Vagina (tissue), 2 donors: ENCODE data around the gene CFAP100. TPM values are rescaled to one million over a fixed set of nuclear protein-coding genes. Genes with fewer than 3 reads are reported as not detected.

Source experiments
- DNase-seq, 2 donors: peaks; one replicate each; pipeline ENCODE4 v3.0.0-alpha.2; 2017; ENCODE audit errors: extremely low spot score in 2 of 2
- H3K27ac ChIP-seq: fragments of 200-600 bp; sonication (generic); one replicate; pipeline ENCODE4 v1.5.1; 2019
- H3K27me3 ChIP-seq: fragments of 200-600 bp; sonication (generic); one replicate; pipeline ENCODE4 v1.5.1; 2019
- H3K36me3 ChIP-seq, 2 donors: fragments of 200-600 bp; sonication (generic); one replicate each; pipeline ENCODE4 v1.5.1; 2017 to 2019
- H3K4me1 ChIP-seq: fragments of 200-600 bp; sonication (generic); one replicate; pipeline ENCODE4 v1.5.1; 2019
- H3K4me3 ChIP-seq, 2 donors: fragments of 200-600 bp; sonication (generic); 1 replicate in 1 of 2; 2 replicates in 1 of 2; pipeline ENCODE4 v1.5.1; 2016 to 2019
- H3K9me3 ChIP-seq: fragments of 200-600 bp; sonication (generic); one replicate; pipeline ENCODE4 v1.5.1; 2019
- CTCF ChIP-seq, 3 experiments: fragments of 450-650 bp in 2 of 3; fragments of 200-600 bp in 1 of 3; sonication (generic) in 1 of 3; IDR thresholded peaks; one replicate each; pipeline ENCODE4 v1.5.1; 2017 to 2019; ENCODE audit warnings: antibody characterized with exemption in 3 of 3, mild to moderate bottlenecking in 2 of 3, moderate library complexity in 2 of 3
- POLR2A ChIP-seq, 2 donors: fragments of 450-650 bp; IDR thresholded peaks; one replicate each; pipeline ENCODE4 v1.6.1; 2017; ENCODE audit warnings: antibody characterized with exemption in 2 of 2, mild to moderate bottlenecking in 2 of 2, moderate library complexity in 2 of 2
- POLR2AphosphoS5 ChIP-seq, 2 donors: sonication (generic); formaldehyde crosslinking; IDR thresholded peaks; one replicate each; pipeline ENCODE4 v1.9.0; 2017; ENCODE audit warnings: antibody characterized with exemption in 2 of 2, mild to moderate bottlenecking in 2 of 2, low read depth in 1 of 2; ENCODE audit not compliant: insufficient read depth in 1 of 2
- intact Hi-C: fragments of 100-400 bp; cut with DNase I; formaldehyde crosslinking; loops from one replicate; pipeline ENCODE4 v1.15.1; 2023
- total RNA-seq: library from RNA; depleted of rRNA; stranded (reverse); fragments of >200 nt; gene quantifications from one replicate; pipeline ENCODE4 v1.2.3, GENCODE V29; 2016

CFAP100 gene
- total RNA-seq, 1 donor from 2014 or later, result not detected

- H3K4me3 ChIP-seq, result no peak overlapping the region
- no peak for TF ChIP-seq POLR2AphosphoS5 (IDR thresholded peaks at IDR 0.05; ENCODE audit: insufficient read depth in 1 of 2, low read depth in 1 of 2)
- no peak for TF ChIP-seq POLR2A (IDR thresholded peaks at IDR 0.05)
- TF ChIP-seq CTCF (IDR thresholded peaks at IDR 0.05), result no peak
- peaks cover 0 to 95% of the 10 kb centered on the region in 2 donors for H3K36me3 ChIP-seq
- peaks cover 6% of the 10 kb centered on the region for H3K4me1 ChIP-seq
- no peaks in the 10 kb centered on the region for H3K9me3 ChIP-seq
- H3K27ac ChIP-seq, result no peak overlapping the region
- intact Hi-C loops, result no loop called here
- H3K27me3 ChIP-seq, result no peaks in the 10 kb centered on the region
- no peak for DNase-seq
Measured at GRCh38 chr3:126464494-126464893, 69.8 kb downstream of the CFAP100 start.

- Histone ChIP-seq H3K4me3 (no peak overlapping the region), H3K27ac (no peak overlapping the region), H3K9me3 (no peaks in the 10 kb centered on the region), H3K36me3 (peaks cover 4 to 95% of the 10 kb centered on the region in 2 donors), H3K27me3 (no peaks in the 10 kb centered on the region), H3K4me1 (peaks cover 6% of the 10 kb centered on the region)
- TF ChIP-seq CTCF (IDR thresholded peaks at IDR 0.05) (no peak), POLR2A (IDR thresholded peaks at IDR 0.05) (no peak), POLR2AphosphoS5 (IDR thresholded peaks at IDR 0.05; ENCODE audit: insufficient read depth in 1 of 2, low read depth in 1 of 2) (no peak)
- DNase-seq, result no peak
- intact Hi-C loops, result no loop called here
Measured at GRCh38 chr3:126464997-126465396, 70.3 kb downstream of the CFAP100 start.

- Histone ChIP-seq H3K36me3 (peaks cover 5 to 95% of the 10 kb centered on the region in 2 donors), H3K27me3 (no peaks in the 10 kb centered on the region), H3K27ac (no peak overlapping the region), H3K9me3 (no peaks in the 10 kb centered on the region), H3K4me1 (peaks cover 10% of the 10 kb centered on the region), H3K4me3 (no peak overlapping the region)
- DNase-seq, result no peak
- no peak for TF ChIP-seq POLR2AphosphoS5 (IDR thresholded peaks at IDR 0.05; ENCODE audit: insufficient read depth in 1 of 2, low read depth in 1 of 2)
- TF ChIP-seq CTCF (IDR thresholded peaks at IDR 0.05), result no peak
- TF ChIP-seq POLR2A (IDR thresholded peaks at IDR 0.05), result no peak
- intact Hi-C loops, result no loop called here
Measured at GRCh38 chr3:126465928-126466544, 71.3 kb downstream of the CFAP100 start.

GRCh38 chr3:126466886-126467610 is 72.3 kb downstream of the CFAP100 start:
- H3K9me3 ChIP-seq, result no peaks in the 10 kb centered on the region
- peaks cover 5 to 90% of the 10 kb centered on the region in 2 donors for H3K36me3 ChIP-seq
- TF ChIP-seq POLR2A (IDR thresholded peaks at IDR 0.05) (no peak), POLR2AphosphoS5 (IDR thresholded peaks at IDR 0.05; ENCODE audit: insufficient read depth in 1 of 2, low read depth in 1 of 2) (no peak), CTCF (IDR thresholded peaks at IDR 0.05) (no peak)
- H3K27ac ChIP-seq, result no peak overlapping the region
- no peaks in the 10 kb centered on the region for H3K27me3 ChIP-seq
- no peak for DNase-seq
- intact Hi-C loops, result no loop called here
- H3K4me3 ChIP-seq, result no peak overlapping the region
- H3K4me1 ChIP-seq, result peaks cover 20% of the 10 kb centered on the region

GRCh38 chr3:126467611-126467955 is 72.9 kb downstream of the CFAP100 start:
- Histone ChIP-seq H3K4me1 (peaks cover 26% of the 10 kb centered on the region), H3K4me3 (no peak overlapping the region), H3K9me3 (no peaks in the 10 kb centered on the region), H3K27me3 (no peaks in the 10 kb centered on the region), H3K36me3 (peaks cover 5 to 85% of the 10 kb centered on the region in 2 donors), H3K27ac (no peak overlapping the region)
- intact Hi-C loops, result no loop called here
- TF ChIP-seq CTCF (IDR thresholded peaks at IDR 0.05), result no peak
- DNase-seq, result no peak
